ENCODE measurements around the gene CPAMD8.
"Not testable (repeated sequence)": the region's sequence is repeated elsewhere in the genome, so short reads cannot be mapped to it uniquely, and the experiment has no call there.

The CPAMD8 gene

GRCh38 chr19:17037966-17038500 lies 11.4 kb upstream of the CPAMD8 start:
- no peak for DNase-seq

GRCh38 chr19:17037184-17037583 lies 10.6 kb upstream of the CPAMD8 start:
- no peak for DNase-seq

GRCh38 chr19:17036640-17037039 lies 10.0 kb upstream of the CPAMD8 start:
- no peak for DNase-seq

- no peak for DNase-seq
Observed at GRCh38 chr19:17035842-17036424, 9.3 kb upstream of the CPAMD8 start.

GRCh38 chr19:17031741-17032140 lies 5.1 kb upstream of the CPAMD8 start:
- no peak for DNase-seq

GRCh38 chr19:17027535-17027975 lies 945 bp upstream of the CPAMD8 start:
- DNase-seq, result no peak

GRCh38 chr19:17025991-17026658 lies 485 bp downstream of the CPAMD8 start:
- no peak for DNase-seq

GRCh38 chr19:17025361-17025760 lies 1.2 kb downstream of the CPAMD8 start:
- DNase-seq, result no peak

- not testable (repeated sequence) for DNase-seq
Observed at GRCh38 chr19:17024941-17025340, 1.7 kb downstream of the CPAMD8 start.

GRCh38 chr19:17023805-17024204 lies 2.8 kb downstream of the CPAMD8 start:
- DNase-seq, result no peak

GRCh38 chr19:17022738-17023137 lies 3.9 kb downstream of the CPAMD8 start:
- DNase-seq, result no peak

- DNase-seq, result no peak
Observed at GRCh38 chr19:17021793-17022590, 4.6 kb downstream of the CPAMD8 start.

- DNase-seq, result no peak
Observed at GRCh38 chr19:17021328-17021727, 5.3 kb downstream of the CPAMD8 start.

GRCh38 chr19:17020823-17021222 lies 5.8 kb downstream of the CPAMD8 start:
- DNase-seq, result no peak

GRCh38 chr19:17020385-17020784 lies 6.2 kb downstream of the CPAMD8 start:
- DNase-seq, result no peak

- DNase-seq, result not testable (repeated sequence)
Observed at GRCh38 chr19:17014212-17014861, 12.3 kb downstream of the CPAMD8 start.

GRCh38 chr19:17011485-17011884 lies 15.1 kb downstream of the CPAMD8 start:
- no peak for DNase-seq

GRCh38 chr19:17006579-17006978 lies 20.0 kb downstream of the CPAMD8 start:
- DNase-seq, result no peak

- DNase-seq, result no peak
Observed at GRCh38 chr19:17005000-17005399, 21.6 kb downstream of the CPAMD8 start.

GRCh38 chr19:17004386-17004785 lies 22.2 kb downstream of the CPAMD8 start:
- no peak for DNase-seq

- DNase-seq, result no peak
Observed at GRCh38 chr19:17002455-17002854, 24.2 kb downstream of the CPAMD8 start.

GRCh38 chr19:17001603-17002183 lies 24.9 kb downstream of the CPAMD8 start:
- no peak for DNase-seq

Measured in KG1 (cell line).